ENCODE results near the gene ARF5.
"Not testable (repeated sequence)": the region's sequence is repeated elsewhere in the genome, so short reads cannot be mapped to it uniquely, and the experiment has no call there.

DNA sequence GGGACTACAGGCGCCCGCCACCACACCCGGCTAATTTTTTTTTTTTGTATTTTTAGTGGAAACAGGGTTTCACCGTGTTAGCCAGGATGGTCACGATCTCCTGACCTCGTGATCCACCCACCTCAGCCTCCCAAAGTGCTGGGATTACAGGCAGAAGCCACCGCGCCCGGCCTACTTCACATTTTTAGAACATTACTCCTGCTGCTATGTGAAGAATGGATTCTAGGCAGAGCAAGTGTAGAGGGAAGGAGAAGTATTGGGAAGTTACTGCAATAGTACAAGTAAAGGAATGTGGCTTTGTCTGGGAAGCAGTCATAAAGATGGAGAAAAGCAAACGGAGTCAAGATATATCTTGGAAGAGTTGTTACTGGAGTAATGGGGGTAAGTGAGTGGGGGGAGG is 47.8 kb upstream of the ARF5 start:
- TF ChIP-seq, protein P1, sequence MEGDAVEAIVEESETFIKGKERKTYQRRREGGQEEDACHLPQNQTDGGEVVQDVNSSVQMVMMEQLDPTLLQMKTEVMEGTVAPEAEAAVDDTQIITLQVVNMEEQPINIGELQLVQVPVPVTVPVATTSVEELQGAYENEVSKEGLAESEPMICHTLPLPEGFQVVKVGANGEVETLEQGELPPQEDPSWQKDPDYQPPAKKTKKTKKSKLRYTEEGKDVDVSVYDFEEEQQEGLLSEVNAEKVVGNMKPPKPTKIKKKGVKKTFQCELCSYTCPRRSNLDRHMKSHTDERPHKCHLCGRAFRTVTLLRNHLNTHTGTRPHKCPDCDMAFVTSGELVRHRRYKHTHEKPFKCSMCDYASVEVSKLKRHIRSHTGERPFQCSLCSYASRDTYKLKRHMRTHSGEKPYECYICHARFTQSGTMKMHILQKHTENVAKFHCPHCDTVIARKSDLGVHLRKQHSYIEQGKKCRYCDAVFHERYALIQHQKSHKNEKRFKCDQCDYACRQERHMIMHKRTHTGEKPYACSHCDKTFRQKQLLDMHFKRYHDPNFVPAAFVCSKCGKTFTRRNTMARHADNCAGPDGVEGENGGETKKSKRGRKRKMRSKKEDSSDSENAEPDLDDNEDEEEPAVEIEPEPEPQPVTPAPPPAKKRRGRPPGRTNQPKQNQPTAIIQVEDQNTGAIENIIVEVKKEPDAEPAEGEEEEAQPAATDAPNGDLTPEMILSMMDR (IDR thresholded peaks at IDR 0.05) = not testable (repeated sequence)
- not testable (repeated sequence) for TF ChIP-seq POLR2A (IDR thresholded peaks at IDR 0.05)
